Effector memory CD8-positive, alpha-beta T cell (primary cell): ENCODE results near the gene CSNK2A2.

ENCODE experiments used
- ATAC-seq: fragments of 150-1000 bp; cut with Tn5 transposase; replicated peaks from 2 replicates; pipeline ENCODE4 v1.10.0; 2021; ENCODE audit warnings: mild to moderate bottlenecking, moderate library complexity
- DNase-seq, 3 experiments: peaks; one replicate each; pipeline ENCODE4 v3.0.0; 2021
- H3K27ac Mint-ChIP-seq, 2 donors: one replicate each; pipeline ENCODE4 v1.8.0; 2022; ENCODE audit warnings: mild to moderate bottlenecking in 2 of 2, mixed read lengths in 2 of 2, moderate library complexity in 2 of 2
- H3K27me3 Mint-ChIP-seq, 2 donors: one replicate each; pipeline ENCODE4 v1.8.0; 2022; ENCODE audit warnings: mixed read lengths in 2 of 2
- H3K36me3 Mint-ChIP-seq: one replicate; pipeline ENCODE4 v1.8.0; 2022; ENCODE audit warnings: mild to moderate bottlenecking, moderate library complexity, mixed read lengths; ENCODE audit not compliant: insufficient read depth
- H3K4me1 Mint-ChIP-seq, 2 donors: one replicate each; pipeline ENCODE4 v1.8.0; 2022; ENCODE audit warnings: low read depth in 2 of 2, mixed read lengths in 2 of 2
- H3K4me3 Mint-ChIP-seq, 2 donors: one replicate each; pipeline ENCODE4 v1.8.0; 2022; ENCODE audit warnings: mild to moderate bottlenecking in 2 of 2, mixed read lengths in 2 of 2, moderate library complexity in 2 of 2
- H3K9me3 Mint-ChIP-seq, 2 donors: one replicate each; pipeline ENCODE4 v1.8.0; 2022; ENCODE audit warnings: mixed read lengths in 2 of 2

CSNK2A2 gene

DNA sequence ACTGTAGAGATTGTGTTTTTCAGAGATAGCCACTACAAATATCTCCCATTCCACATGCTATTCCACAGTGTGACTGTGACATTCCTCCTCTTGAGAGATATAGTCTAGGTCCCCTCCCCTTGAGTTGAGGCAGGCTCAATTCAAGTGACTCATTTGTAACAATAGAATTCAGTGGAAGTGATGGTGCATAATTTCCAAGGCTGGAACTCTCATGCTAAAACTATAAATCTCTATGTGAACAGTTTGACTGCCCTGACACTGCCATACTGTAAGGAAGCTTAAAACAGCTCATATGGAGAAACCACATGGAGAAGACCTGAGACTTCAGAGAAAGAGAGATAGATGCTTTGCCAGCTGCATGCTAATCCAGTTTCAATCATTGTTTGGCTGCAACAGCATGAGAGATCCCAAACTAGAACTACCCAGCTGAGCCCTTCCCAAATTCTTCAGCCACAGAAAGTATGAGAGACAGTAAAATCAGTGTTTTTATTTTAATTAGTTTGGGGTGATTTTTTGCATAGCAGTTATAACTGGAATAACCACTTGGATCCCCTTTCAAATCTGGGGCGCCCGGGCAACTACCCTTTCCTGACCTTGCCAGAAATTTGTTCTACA lies 19.5 kb upstream of the CSNK2A2 start:
- Mint-ChIP-seq H3K4me3 (no peak overlapping the region), H3K27me3 (peaks cover 70 to 73% of the 10 kb centered on the region in 2 donors), H3K9me3 (peaks cover 0 to 8% of the 10 kb centered on the region in 2 donors), H3K4me1 (no peaks in the 10 kb centered on the region), H3K36me3 (no peaks in the 10 kb centered on the region), H3K27ac (no peak overlapping the region)
- no peak for DNase-seq
- ATAC-seq = no peak

DNA sequence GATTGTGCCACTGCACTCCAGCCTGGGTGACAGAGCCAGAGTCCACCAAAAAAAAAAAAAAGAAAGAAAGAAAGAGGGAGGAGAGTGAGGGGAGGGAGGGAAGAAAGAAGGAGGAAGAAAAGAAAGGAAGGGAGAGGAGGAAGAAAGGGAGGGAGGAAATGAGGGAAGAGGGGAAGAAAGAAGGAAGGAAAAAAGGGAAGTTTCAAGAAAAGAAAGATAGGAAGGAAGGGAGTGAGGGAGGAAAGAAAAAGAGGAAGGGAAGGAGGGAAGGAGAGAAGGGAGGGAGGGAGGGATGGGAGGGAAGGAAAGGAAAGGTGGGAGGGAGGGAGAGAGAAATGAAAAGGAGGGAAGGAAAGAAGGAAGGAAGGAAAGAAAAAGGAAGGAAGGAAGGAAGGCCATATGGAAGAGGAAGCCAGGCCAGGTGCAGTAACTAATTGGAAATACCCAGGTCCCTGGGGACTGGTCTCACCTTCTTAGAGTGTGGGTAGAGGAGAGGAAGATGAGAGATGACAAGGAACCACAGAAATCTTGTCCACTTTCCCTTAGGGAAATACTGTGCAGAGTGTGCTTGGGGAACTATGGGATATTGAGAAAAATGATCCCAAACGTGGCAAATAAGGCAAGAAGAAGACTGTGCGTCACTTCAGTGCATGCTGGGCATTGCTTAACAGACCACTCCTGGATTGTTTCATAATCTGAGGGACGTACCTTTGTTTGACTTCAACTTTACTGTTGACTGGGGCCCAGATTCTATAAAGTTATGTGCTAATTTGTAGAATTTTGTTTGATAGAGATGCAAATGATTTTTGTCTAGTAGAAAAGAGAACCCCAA lies 15.1 kb upstream of the CSNK2A2 start:
- no peaks in the 10 kb centered on the region for H3K4me1 Mint-ChIP-seq
- no peak overlapping the region for H3K4me3 Mint-ChIP-seq
- no peak overlapping the region for H3K27ac Mint-ChIP-seq
- H3K9me3 Mint-ChIP-seq = no peaks in the 10 kb centered on the region
- DNase-seq = no peak
- H3K36me3 Mint-ChIP-seq = no peaks in the 10 kb centered on the region
- ATAC-seq = no peak
- H3K27me3 Mint-ChIP-seq = peaks cover 65 to 69% of the 10 kb centered on the region in 2 donors

DNA sequence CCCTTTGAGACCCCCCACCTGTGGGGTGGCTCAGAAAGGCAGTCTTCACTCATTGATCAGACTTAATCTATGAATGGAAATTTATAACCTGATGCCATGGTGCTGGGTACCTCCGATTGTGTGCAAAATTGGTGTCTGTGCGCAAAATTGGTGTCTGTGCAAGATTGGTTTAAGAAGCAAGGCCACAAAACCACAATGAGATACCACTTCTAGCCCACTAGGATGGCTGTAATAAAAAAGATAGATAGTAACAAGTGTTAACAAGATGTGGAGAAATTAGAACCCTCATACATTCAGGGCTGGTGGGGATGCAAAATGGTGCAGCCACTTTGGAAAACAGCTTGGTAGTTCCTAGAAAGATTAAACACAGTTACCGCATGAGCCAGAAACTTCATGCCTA lies 13.9 kb upstream of the CSNK2A2 start:
- Mint-ChIP-seq H3K36me3 (no peaks in the 10 kb centered on the region), H3K27ac (no peak overlapping the region), H3K4me1 (no peaks in the 10 kb centered on the region), H3K27me3 (peaks cover 62 to 64% of the 10 kb centered on the region in 2 donors), H3K9me3 (no peaks in the 10 kb centered on the region), H3K4me3 (no peak overlapping the region)
- DNase-seq (no peak), ATAC-seq (no peak)

GRCh38 chr16:58211245-58211644 lies 13.3 kb upstream of the CSNK2A2 start:
- Mint-ChIP-seq H3K27me3 (peaks cover 64% of the 10 kb centered on the region in 2 donors), H3K36me3 (no peaks in the 10 kb centered on the region), H3K9me3 (no peaks in the 10 kb centered on the region), H3K4me3 (no peak overlapping the region), H3K4me1 (no peaks in the 10 kb centered on the region), H3K27ac (no peak overlapping the region)
- DNase-seq = no peak
- no peak for ATAC-seq

DNA sequence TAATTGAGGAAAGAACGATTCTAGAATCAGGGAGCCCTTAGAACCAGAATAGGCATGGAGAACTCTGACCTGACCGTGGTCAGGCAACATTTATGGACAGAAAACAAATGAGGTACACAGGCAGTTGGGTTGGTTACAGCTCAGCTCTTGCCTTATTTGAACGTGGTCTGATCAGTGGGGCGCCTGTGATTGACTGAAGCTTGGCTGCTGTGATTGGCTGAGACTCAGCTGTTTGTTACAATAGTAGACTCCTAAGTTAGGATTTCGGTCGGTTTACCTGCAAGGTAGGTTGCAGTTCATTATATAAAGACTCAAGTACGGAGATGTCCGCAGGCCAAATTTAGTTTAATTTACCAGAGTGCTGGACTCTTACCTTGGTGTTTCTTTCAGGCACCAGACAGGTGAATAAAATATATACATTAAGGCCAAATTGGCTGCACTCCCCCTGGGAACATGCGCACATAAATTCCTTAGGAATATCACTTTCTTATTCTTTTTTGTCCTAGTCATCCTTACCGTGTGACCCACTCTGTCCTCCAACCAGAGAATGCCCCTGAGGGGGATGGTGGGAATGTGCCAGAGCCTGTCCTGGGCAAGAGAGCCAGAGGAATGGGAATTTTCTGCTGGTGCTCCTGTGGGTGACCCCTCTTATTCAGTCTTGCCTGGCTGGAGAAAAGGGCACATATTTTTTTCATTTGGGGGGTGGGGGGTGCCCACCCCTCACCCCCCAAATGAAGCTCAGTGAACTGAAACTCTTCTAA lies 7.5 kb upstream of the CSNK2A2 start:
- Mint-ChIP-seq H3K36me3 (no peaks in the 10 kb centered on the region), H3K9me3 (no peaks in the 10 kb centered on the region), H3K27me3 (peaks cover 67 to 68% of the 10 kb centered on the region in 2 donors)

DNA sequence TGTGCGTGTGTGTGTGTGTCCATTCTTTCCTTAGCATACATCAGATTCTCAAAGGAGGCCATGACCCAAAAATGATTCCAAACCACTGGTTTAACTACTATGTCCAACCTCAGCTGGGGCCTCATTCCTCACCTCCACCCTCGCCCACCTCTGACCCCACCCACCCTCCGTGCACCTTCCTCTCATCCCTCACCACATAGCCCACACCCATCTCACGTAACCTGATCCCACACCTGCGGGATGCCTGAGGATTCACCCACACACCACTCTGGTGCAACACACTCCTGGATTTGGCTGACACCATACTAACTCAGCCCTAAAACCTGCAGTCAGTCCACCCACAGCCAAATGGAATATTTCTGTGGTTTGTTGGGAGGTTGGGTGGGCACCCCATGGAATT lies 3.3 kb upstream of the CSNK2A2 start:
- peaks cover 54 to 56% of the 10 kb centered on the region in 2 donors for H3K27me3 Mint-ChIP-seq
- H3K4me1 Mint-ChIP-seq = peaks cover 12 to 21% of the 10 kb centered on the region in 2 donors
- ATAC-seq = no peak

More for the DNA sequence above, 7.5 kb upstream of the CSNK2A2 start:
- ATAC-seq = no peak
- no peak overlapping the region for H3K4me3 Mint-ChIP-seq
- no peak overlapping the region for H3K27ac Mint-ChIP-seq
- no peaks in the 10 kb centered on the region for H3K4me1 Mint-ChIP-seq
- DNase-seq = no peak

DNA sequence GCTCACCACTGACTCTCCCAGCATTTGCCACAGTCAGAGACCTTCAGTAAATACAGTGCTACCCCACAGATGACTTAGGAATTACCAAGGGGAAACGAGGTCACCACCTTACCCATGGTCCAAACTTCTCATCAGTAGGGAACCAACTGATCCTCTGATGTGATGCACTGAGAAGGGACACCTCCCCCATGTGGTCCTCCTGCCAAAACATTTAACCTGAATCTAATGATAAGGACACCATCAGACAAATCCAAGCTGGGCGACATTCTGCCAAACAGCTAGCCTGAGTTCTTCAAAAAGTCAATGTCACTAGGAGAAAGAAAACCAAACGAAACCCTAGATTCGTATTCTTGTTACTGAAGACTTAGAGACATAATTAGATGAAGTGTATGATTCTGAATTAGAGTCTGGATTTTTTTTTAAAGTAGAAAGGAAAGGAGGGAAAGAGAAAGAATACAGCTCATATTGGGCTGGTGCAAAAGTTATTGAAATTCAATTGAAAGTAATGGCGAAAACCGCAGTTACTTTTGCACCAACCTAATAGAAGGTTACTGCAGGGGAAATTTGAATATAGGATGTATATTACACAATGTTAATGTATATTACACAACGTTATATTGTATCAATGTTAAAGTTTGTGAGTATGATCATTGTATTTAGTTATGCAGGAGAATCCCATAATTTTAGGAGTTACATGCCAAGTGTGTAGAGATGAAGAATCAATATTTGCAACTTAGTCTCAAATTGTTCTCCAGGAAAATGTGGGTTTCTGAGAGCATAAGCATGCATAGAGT lies 2.3 kb upstream of the CSNK2A2 start:
- peaks cover 20 to 29% of the 10 kb centered on the region in 2 donors for H3K4me1 Mint-ChIP-seq
- no peaks in the 10 kb centered on the region for H3K9me3 Mint-ChIP-seq
- no peak overlapping the region for H3K27ac Mint-ChIP-seq

More for the DNA sequence above, 3.3 kb upstream of the CSNK2A2 start:
- Mint-ChIP-seq H3K4me3 (no peak overlapping the region), H3K9me3 (no peaks in the 10 kb centered on the region), H3K27ac (no peak overlapping the region), H3K36me3 (peaks cover 13% of the 10 kb centered on the region)
- no peak for DNase-seq

GRCh38 chr16:58198803-58199411 lies 1.0 kb upstream of the CSNK2A2 start:
- peaks cover 25 to 40% of the 10 kb centered on the region in 2 donors for H3K4me1 Mint-ChIP-seq
- H3K27me3 Mint-ChIP-seq = peaks cover 35 to 39% of the 10 kb centered on the region in 2 donors
- peak overlapping the region; percentile 81 to 82 for H3K4me3 Mint-ChIP-seq
- no peak for DNase-seq
- ATAC-seq = no peak
- H3K9me3 Mint-ChIP-seq = no peaks in the 10 kb centered on the region
- peaks cover 30% of the 10 kb centered on the region for H3K36me3 Mint-ChIP-seq
- H3K27ac Mint-ChIP-seq = peak overlapping the region; percentile 71 to 87

More for the DNA sequence above, 2.3 kb upstream of the CSNK2A2 start:
- Mint-ChIP-seq H3K27me3 (peaks cover 46 to 48% of the 10 kb centered on the region in 2 donors), H3K36me3 (peaks cover 22% of the 10 kb centered on the region), H3K4me3 (no peak overlapping the region)
- DNase-seq (no peak), ATAC-seq (no peak)

DNA sequence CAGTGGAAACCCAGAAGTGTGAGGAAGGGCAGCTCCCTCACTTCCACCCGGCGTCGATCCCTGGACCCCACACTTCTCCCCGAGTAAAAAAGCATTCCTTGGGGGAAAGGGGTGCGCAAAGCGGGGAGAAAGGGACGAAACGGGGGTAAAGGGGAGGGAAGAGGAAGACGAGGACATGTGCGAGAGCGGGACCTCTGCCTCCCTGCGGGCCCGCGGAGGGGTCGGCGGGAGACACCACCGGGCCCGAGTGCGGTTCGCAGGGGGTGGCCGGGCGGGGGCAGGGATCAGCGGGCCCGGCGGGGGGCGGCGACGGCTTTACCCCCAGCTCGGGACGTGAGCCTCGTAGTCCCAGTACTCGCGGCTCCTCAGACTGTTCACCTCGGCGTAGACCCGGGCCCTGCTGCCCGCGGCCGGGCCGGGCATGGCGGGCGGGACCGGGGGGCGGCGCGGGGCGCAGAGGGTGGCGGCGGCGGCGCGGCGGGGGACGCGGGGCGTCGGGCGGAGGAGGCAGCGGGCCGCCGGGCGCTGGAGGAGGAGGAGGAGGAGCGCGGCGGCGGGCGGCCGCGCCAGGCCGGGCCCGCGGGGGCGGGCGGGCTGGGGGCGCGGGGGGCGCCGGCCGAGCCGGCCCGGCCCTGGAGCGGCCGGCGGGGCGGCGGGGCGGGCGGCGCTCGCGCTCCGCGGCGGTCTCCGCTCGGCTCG lies 443 bp downstream of the CSNK2A2 start:
- H3K27me3 Mint-ChIP-seq = peaks cover 27 to 28% of the 10 kb centered on the region in 2 donors
- peaks cover 28 to 45% of the 10 kb centered on the region in 2 donors for H3K4me1 Mint-ChIP-seq
- H3K27ac Mint-ChIP-seq = peak overlapping the region; percentile 88 to 92
- peaks cover 43% of the 10 kb centered on the region for H3K36me3 Mint-ChIP-seq
- no peaks in the 10 kb centered on the region for H3K9me3 Mint-ChIP-seq
- peak overlapping the region; percentile 86 to 89 for H3K4me3 Mint-ChIP-seq
- peak; percentile 52 for ATAC-seq
- no peak for DNase-seq

- peaks cover 48% of the 10 kb centered on the region for H3K36me3 Mint-ChIP-seq
- ATAC-seq (no peak), DNase-seq (no peak)
- H3K4me1 Mint-ChIP-seq = peaks cover 29 to 47% of the 10 kb centered on the region in 2 donors
- peak overlapping the region; percentile 88 to 92 for H3K27ac Mint-ChIP-seq
- peak overlapping the region; percentile 86 to 89 for H3K4me3 Mint-ChIP-seq
- no peaks in the 10 kb centered on the region for H3K9me3 Mint-ChIP-seq
- H3K27me3 Mint-ChIP-seq = peaks cover 21 to 22% of the 10 kb centered on the region in 2 donors
These were observed 1.0 kb downstream of the CSNK2A2 start for GRCh38 chr16:58196898-58197313.

DNA sequence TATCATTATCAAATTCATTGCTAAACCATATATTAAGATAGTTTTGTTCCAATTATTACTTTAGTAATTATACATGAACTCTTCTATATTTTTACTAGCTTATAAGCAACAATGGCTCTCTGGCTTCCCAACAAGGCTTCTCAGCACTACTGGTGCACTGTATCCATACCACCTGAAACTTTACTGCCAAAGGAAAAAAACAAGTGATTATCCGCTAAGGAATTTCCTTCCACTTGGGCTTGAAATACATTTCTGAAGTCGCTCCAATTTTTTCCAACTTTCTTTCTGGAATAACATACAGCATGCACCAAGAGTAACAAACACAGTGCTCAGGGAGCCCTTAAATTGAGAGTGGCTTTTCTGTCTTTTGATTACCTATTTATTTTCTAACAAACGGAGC lies 2.1 kb downstream of the CSNK2A2 start:
- ATAC-seq (no peak), DNase-seq (no peak)
- Mint-ChIP-seq H3K27me3 (peaks cover 11 to 12% of the 10 kb centered on the region in 2 donors), H3K9me3 (no peaks in the 10 kb centered on the region), H3K36me3 (peaks cover 58% of the 10 kb centered on the region), H3K4me3 (peak overlapping the region; percentile 86 to 89), H3K27ac (peak overlapping the region in 1 of 2 donors; percentile 92), H3K4me1 (peaks cover 29 to 56% of the 10 kb centered on the region in 2 donors)

- H3K9me3 Mint-ChIP-seq = no peaks in the 10 kb centered on the region
- H3K27ac Mint-ChIP-seq = no peak overlapping the region
- ATAC-seq (no peak), DNase-seq (no peak)
- peaks cover 61% of the 10 kb centered on the region for H3K36me3 Mint-ChIP-seq
- H3K4me1 Mint-ChIP-seq = peaks cover 29 to 60% of the 10 kb centered on the region in 2 donors
- H3K4me3 Mint-ChIP-seq = no peak overlapping the region
- H3K27me3 Mint-ChIP-seq = peaks cover 9 to 10% of the 10 kb centered on the region in 2 donors
These were observed 2.6 kb downstream of the CSNK2A2 start for GRCh38 chr16:58195344-58195743.
